Neural progenitor cell (in vitro differentiated cells): ENCODE data around the gene DUSP2. TPM values are rescaled to one million over a fixed set of nuclear protein-coding genes. Genes with fewer than 3 reads are reported as not detected.
A peak's percentile ranks its signal among the peaks of the same experiment; 100 is the strongest.
"Not testable (repeated sequence)": the region's sequence is repeated elsewhere in the genome, so short reads cannot be mapped to it uniquely, and the experiment has no call there.

Experiments
- DNase-seq: peaks from one replicate; pipeline ENCODE4 v3.0.0-alpha.2; 2016; ENCODE audit warnings: low spot score
- H2AFZ ChIP-seq: fragments of 200-600 bp; sonication (generic); replicated peaks from 2 replicates; pipeline ENCODE4 v1.6.1; 2016; ENCODE audit warnings: antibody characterized with exemption
- H3F3A ChIP-seq: fragments of 200-600 bp; sonication (generic); 2 replicates; pipeline ENCODE4 v1.6.1; 2016; ENCODE audit warnings: antibody characterized with exemption, low read depth
- H3K27ac ChIP-seq: fragments of 200-600 bp; sonication (generic); 2 replicates; pipeline ENCODE4 v1.5.1; 2016; ENCODE audit warnings: mild to moderate bottlenecking
- H3K27me3 ChIP-seq: fragments of 200-600 bp; sonication (generic); 2 replicates; pipeline ENCODE4 v1.6.1; 2016; ENCODE audit warnings: mild to moderate bottlenecking, moderate library complexity
- H3K36me3 ChIP-seq: fragments of 200-600 bp; sonication (generic); 2 replicates; pipeline ENCODE4 v1.5.1; 2016
- H3K4me1 ChIP-seq: fragments of 200-600 bp; sonication (generic); 2 replicates; pipeline ENCODE4 v1.6.1; 2016; ENCODE audit warnings: mixed run types
- H3K4me2 ChIP-seq: fragments of 200-600 bp; sonication (generic); 2 replicates; pipeline ENCODE4 v1.6.1; 2016
- H3K4me3 ChIP-seq: fragments of 200-600 bp; sonication (generic); 2 replicates; pipeline ENCODE4 v1.5.1; 2016
- H3K79me2 ChIP-seq: fragments of 200-600 bp; sonication (generic); 2 replicates; pipeline ENCODE4 v1.6.1; 2016; ENCODE audit warnings: low read depth
- H3K9ac ChIP-seq: fragments of 200-600 bp; sonication (generic); 2 replicates; pipeline ENCODE4 v1.6.1; 2016
- H3K9me3 ChIP-seq: fragments of 200-600 bp; sonication (generic); 2 replicates; pipeline ENCODE4 v1.5.1; 2016; ENCODE audit warnings: low read depth
- H4K20me1 ChIP-seq: fragments of 200-600 bp; sonication (generic); 2 replicates; pipeline ENCODE4 v1.6.1; 2016; ENCODE audit warnings: low read depth
- H3K27ac Mint-ChIP-seq: 3 replicates; pipeline ENCODE4 v1.8.0; 2021; ENCODE audit warnings: mixed read lengths
- H3K27me3 Mint-ChIP-seq: 2 replicates; pipeline ENCODE4 v1.8.0; 2022; ENCODE audit warnings: low read depth, mild to moderate bottlenecking, inconsistent platforms, moderate library complexity, mixed read lengths; ENCODE audit not compliant: insufficient read depth
- H3K36me3 Mint-ChIP-seq: 3 replicates; pipeline ENCODE4 v1.8.0; 2021; ENCODE audit warnings: mixed read lengths
- H3K4me1 Mint-ChIP-seq: 3 replicates; pipeline ENCODE4 v1.8.0; 2021; ENCODE audit warnings: mixed read lengths
- H3K4me3 Mint-ChIP-seq: 3 replicates; pipeline ENCODE4 v1.8.0; 2021; ENCODE audit warnings: mild to moderate bottlenecking, moderate library complexity, mixed read lengths
- H3K9me3 Mint-ChIP-seq: 3 replicates; pipeline ENCODE4 v1.8.0; 2020; ENCODE audit warnings: mixed read lengths
- EZH2 ChIP-seq: fragments of 200-600 bp; sonication (generic); IDR thresholded peaks from 2 replicates; pipeline ENCODE4 v1.6.1; 2017; ENCODE audit warnings: antibody characterized with exemption, mild to moderate bottlenecking, moderate library complexity
- EZH2phosphoT487 ChIP-seq: fragments of 200-600 bp; sonication (generic); IDR thresholded peaks from 2 replicates; pipeline ENCODE4 v1.6.1; 2017; ENCODE audit warnings: antibody characterized with exemption
- total RNA-seq: library from RNA; depleted of rRNA; stranded (reverse); fragments of >200 nt; gene quantifications from 2 replicates; pipeline ENCODE4 v1.2.3, GENCODE V29; 2015; ENCODE audit warnings: low replicate concordance
- TF ChIP-seq, protein P1 (sequence below): fragments of 200-600 bp; sonication (generic); IDR thresholded peaks from 2 replicates; pipeline ENCODE4 v1.5.1; 2017; ENCODE audit warnings: antibody characterized with exemption, mild to moderate bottlenecking

DUSP2 gene
- total RNA-seq, 1 donor from 2014 or later: not detected

- Mint-ChIP-seq H3K4me3 (no peak overlapping the region), H3K27ac (no peak overlapping the region), H3K36me3 (no peaks in the 10 kb centered on the region), H3K27me3 (peaks cover 7% of the 10 kb centered on the region), H3K9me3 (peaks cover 2% of the 10 kb centered on the region), H3K4me1 (peaks cover 12% of the 10 kb centered on the region)
- peak overlapping the region; percentile 97 for H2AFZ ChIP-seq
- peaks cover 7% of the 10 kb centered on the region for H3F3A ChIP-seq
- H3K27ac ChIP-seq: no peak overlapping the region
- no peaks in the 10 kb centered on the region for H4K20me1 ChIP-seq
- H3K9me3 ChIP-seq: no peaks in the 10 kb centered on the region
- H3K79me2 ChIP-seq: no peaks in the 10 kb centered on the region
- H3K4me2 ChIP-seq: no peak overlapping the region
- no peaks in the 10 kb centered on the region for H3K36me3 ChIP-seq
- DNase-seq: no peak
- H3K4me1 ChIP-seq: peaks cover 12% of the 10 kb centered on the region
- H3K4me3 ChIP-seq: no peak overlapping the region
- H3K27me3 ChIP-seq: no peaks in the 10 kb centered on the region
- no peak overlapping the region for H3K9ac ChIP-seq
- TF ChIP-seq EZH2phosphoT487 (no peak), EZH2 (no peak)
- TF ChIP-seq, protein P1, sequence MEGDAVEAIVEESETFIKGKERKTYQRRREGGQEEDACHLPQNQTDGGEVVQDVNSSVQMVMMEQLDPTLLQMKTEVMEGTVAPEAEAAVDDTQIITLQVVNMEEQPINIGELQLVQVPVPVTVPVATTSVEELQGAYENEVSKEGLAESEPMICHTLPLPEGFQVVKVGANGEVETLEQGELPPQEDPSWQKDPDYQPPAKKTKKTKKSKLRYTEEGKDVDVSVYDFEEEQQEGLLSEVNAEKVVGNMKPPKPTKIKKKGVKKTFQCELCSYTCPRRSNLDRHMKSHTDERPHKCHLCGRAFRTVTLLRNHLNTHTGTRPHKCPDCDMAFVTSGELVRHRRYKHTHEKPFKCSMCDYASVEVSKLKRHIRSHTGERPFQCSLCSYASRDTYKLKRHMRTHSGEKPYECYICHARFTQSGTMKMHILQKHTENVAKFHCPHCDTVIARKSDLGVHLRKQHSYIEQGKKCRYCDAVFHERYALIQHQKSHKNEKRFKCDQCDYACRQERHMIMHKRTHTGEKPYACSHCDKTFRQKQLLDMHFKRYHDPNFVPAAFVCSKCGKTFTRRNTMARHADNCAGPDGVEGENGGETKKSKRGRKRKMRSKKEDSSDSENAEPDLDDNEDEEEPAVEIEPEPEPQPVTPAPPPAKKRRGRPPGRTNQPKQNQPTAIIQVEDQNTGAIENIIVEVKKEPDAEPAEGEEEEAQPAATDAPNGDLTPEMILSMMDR: no peak
Measured at GRCh38 chr2:96163768-96164429, 18.7 kb upstream of the DUSP2 start.

DNA sequence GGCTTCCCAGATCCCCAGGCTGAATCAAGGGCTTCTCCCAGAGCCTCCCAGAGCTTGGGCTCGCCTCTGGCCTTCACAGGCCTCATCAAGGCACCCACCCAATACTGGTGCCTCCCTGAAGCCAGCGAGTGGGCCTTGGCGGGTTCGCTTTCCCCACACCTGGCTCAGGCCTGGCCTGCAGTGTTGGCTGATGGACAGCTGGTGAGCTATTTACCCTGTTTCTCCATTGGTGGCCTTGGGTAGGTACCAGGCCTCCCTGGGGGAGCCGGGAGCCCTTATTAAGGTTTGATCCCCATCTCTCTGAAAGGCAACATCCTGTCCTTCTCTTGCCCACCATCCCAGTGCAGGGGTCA lies 18.2 kb upstream of the DUSP2 start:
- H3K4me1 ChIP-seq: peaks cover 12% of the 10 kb centered on the region
- Mint-ChIP-seq H3K27ac (no peak overlapping the region), H3K4me1 (peaks cover 12% of the 10 kb centered on the region), H3K27me3 (peaks cover 7% of the 10 kb centered on the region), H3K36me3 (no peaks in the 10 kb centered on the region), H3K4me3 (no peak overlapping the region), H3K9me3 (peaks cover 2% of the 10 kb centered on the region)
- no peak overlapping the region for H3K4me3 ChIP-seq
- H4K20me1 ChIP-seq: no peaks in the 10 kb centered on the region
- H3K9me3 ChIP-seq: no peaks in the 10 kb centered on the region
- H3K27me3 ChIP-seq: no peaks in the 10 kb centered on the region
- H3K27ac ChIP-seq: no peak overlapping the region
- no peak for DNase-seq
- no peak overlapping the region for H3K4me2 ChIP-seq
- H3F3A ChIP-seq: peaks cover 7% of the 10 kb centered on the region
- no peaks in the 10 kb centered on the region for H3K36me3 ChIP-seq
- TF ChIP-seq, protein P1: no peak
- TF ChIP-seq EZH2 (no peak), EZH2phosphoT487 (no peak)
- no peaks in the 10 kb centered on the region for H3K79me2 ChIP-seq
- no peak overlapping the region for H3K9ac ChIP-seq
- H2AFZ ChIP-seq: no peak overlapping the region

DNA sequence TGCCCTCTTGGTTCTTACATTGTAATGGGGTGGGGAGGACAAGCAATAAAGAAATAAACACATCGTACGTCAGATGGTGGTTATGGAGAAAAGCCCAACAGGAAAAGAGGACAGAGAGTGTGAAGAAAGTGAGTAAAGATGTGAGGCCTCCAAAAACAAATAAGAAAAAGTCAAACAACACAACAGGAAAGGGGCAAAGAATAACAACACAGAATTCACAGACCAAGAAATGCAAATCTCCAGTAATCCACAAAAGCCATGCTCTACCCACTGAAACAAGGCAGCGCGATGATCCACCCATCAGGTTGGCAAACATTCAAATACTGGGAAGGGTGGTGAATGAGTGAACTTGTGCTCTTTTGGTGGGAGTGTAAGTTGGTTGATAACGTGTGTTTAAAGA lies 16.7 kb upstream of the DUSP2 start:
- H3K9me3 Mint-ChIP-seq: peaks cover 2% of the 10 kb centered on the region
- Histone ChIP-seq H3K9me3 (no peaks in the 10 kb centered on the region), H2AFZ (no peak overlapping the region), H3K27me3 (no peaks in the 10 kb centered on the region), H3K4me3 (no peak overlapping the region), H4K20me1 (no peaks in the 10 kb centered on the region), H3K36me3 (no peaks in the 10 kb centered on the region), H3K4me2 (no peak overlapping the region), H3K9ac (no peak overlapping the region), H3F3A (peaks cover 7% of the 10 kb centered on the region), H3K79me2 (no peaks in the 10 kb centered on the region), H3K27ac (no peak overlapping the region), H3K4me1 (peaks cover 12% of the 10 kb centered on the region)
- H3K36me3 Mint-ChIP-seq: no peaks in the 10 kb centered on the region
- H3K27me3 Mint-ChIP-seq: peaks cover 7% of the 10 kb centered on the region
- no peak overlapping the region for H3K27ac Mint-ChIP-seq
- peaks cover 12% of the 10 kb centered on the region for H3K4me1 Mint-ChIP-seq
- no peak for TF ChIP-seq EZH2phosphoT487
- TF ChIP-seq, protein P1: no peak
- TF ChIP-seq EZH2: no peak
- no peak overlapping the region for H3K4me3 Mint-ChIP-seq
- DNase-seq: no peak

DNA sequence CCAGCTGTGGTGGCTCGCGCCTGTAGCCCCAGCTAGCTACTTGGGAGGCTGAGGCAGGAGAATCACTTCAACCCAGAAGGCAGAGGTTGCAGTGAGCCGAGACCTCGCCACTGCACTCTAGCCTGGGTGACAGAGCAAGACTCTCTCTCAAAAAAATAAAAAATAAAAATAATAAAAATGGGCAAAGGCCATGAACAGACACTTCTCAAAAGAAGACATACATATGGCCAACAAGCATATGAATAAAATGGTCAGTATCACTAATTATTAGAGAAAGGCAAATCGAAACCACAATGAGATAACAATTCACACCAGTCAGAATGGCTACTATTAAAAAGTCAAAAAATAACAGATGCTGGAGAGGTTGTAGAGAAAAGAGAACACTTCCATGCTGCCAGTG lies 15.1 kb upstream of the DUSP2 start:
- H3K27me3 ChIP-seq, H2AFZ ChIP-seq, H3K79me2 ChIP-seq, DNase-seq, H3K27ac ChIP-seq, H4K20me1 ChIP-seq, H3K27ac Mint-ChIP-seq, H3K27me3 Mint-ChIP-seq, H3K4me3 Mint-ChIP-seq, H3K9me3 ChIP-seq, H3K9me3 Mint-ChIP-seq, H3K36me3 Mint-ChIP-seq, H3K9ac ChIP-seq, H3K4me3 ChIP-seq, H3K4me2 ChIP-seq, H3F3A ChIP-seq, H3K36me3 ChIP-seq: not testable (repeated sequence)
- H3K4me1 ChIP-seq: peaks cover 12% of the 10 kb centered on the region
- peaks cover 21% of the 10 kb centered on the region for H3K4me1 Mint-ChIP-seq
